NCI-H2227 (cell line): ENCODE results near the gene SYNPO2.
"Not testable (repeated sequence)": the region's sequence is repeated elsewhere in the genome, so short reads cannot be mapped to it uniquely, and the experiment has no call there.

Experiments used
- DNase-seq: peaks from one replicate; lab custom pipeline; 2025; ENCODE audit not compliant: unreplicated experiment; lab: John Stamatoyannopoulos, UW

SYNPO2 gene

DNA sequence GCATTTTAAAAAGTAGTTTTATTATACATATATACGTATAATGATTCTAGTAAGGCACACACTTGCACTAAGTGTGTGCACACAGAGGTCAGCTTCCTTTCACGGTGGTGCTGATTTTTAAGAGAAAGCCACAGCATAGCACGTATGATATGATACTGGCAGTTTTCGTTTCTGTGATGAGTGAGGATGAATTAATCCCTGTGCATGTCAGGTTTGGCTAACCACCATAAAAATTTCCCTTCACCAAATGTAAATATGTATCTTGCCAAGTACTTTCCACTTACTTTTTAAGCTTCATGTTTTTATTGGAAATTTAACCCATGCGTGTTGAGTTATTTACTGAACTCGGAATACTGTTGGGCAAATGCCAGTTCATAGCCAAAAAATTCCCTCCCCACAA is 84.6 kb downstream of the SYNPO2 start:
- no peak for DNase-seq

DNA sequence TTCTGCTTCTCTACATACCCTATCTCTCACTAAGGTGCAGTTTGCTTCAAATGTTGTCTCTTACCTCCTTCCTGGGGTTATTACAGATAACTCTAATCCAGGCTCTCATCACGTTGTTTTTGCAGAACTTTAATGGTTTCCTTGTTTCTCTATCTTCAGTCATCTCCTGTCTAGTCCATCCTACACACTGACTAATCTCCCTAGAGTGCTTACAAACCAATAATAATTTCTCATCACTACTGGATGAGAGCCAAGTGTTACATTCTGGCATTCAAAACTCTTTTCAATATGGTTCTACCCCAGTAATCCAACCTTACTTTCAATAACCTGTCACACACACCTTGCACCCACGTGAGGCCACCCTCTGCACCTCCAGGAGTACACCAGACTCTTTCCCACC is 86.1 kb downstream of the SYNPO2 start:
- DNase-seq, result no peak

DNA sequence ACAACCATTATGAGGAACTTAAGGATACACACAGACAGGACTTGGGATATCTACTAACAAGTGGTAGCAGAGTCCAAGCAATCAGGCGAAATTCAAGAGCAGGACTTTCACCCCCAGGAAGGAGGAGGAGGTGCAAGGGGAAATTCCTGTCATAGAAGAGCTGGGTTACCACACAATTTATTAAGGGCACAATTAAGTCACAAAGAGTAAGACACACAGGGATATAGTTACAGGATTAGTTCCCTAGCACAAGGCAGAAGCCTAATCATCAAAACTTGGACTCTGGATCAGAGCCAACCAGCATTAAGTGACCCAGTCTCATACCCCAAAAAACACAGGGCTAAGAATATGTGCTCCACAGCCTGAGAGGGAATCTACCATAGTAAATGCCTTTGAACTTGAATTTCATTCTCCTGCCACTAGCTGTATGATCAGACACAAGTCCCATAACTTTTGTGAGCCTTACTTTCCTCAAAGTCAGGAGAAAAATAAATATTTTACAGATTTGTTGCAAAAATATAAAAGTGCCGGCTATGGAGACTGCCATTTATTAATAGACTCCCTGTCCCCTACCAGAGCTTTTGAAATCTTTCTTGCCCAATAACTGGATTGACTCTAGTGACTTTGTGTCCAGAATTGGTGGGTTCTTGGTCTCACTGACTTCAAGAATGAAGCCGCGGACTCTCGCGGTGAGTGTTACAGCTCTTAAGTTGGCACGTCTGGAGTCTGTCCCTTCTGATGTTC is 87.0 kb downstream of the SYNPO2 start:
- no peak for DNase-seq

DNA sequence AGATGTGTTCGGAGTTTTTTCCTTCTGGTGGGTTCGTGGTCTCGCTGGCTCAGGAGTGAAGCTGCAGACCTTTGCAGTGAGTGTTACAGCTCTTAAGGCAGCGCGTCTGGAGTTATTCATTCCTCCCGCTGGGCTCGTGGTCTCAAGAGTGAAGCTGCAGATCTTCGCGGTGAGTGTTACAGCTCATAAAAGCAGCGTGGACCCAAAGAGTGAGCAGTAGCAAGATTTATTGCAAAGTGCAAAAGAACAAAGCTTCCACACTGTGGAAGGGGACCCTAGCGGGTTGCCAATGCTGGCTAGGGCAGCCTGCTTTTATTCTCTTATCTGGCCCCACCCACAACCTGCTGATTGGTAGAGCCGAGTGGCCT is 87.5 kb downstream of the SYNPO2 start:
- DNase-seq, result not testable (repeated sequence)

DNA sequence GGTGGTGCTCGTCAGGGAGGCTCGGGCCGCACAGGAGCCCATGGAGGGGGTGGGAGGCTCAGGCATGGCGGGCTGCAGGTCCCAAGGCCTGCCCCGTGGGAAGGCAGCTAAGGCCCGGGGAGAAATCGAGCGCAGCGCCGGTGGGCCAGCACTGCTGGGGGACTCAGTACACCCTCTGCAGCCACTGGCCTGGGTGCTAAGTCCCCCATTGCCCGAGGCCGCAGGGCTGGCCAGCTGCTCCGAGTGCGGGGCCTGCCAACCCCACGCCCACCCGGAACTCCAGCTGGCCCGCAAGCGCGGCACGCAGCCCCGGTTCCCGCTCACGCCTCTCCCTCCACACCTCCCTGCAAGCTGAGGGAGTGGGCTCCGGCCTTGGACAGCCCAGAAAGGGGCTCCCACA is 88.4 kb downstream of the SYNPO2 start:
- DNase-seq, result not testable (repeated sequence)

DNA sequence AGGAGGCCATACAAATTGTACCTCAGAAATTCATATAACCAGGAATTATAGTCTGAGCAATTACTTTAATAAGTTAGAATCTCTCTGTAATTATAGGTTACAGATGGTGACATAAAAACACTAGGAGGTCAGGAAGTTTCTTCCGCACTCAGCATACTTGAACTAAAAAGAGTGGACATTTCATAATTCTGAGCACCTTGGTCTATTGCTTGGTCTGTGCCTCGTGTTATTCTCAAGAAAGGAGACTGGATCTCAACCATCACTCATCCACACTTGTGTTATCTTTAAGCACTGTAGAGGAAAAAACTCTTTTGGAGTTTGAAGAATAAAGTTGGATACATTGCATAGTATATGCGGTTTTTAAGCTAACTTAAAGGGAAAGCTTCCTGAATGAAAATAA is 91.1 kb downstream of the SYNPO2 start:
- no peak for DNase-seq

DNA sequence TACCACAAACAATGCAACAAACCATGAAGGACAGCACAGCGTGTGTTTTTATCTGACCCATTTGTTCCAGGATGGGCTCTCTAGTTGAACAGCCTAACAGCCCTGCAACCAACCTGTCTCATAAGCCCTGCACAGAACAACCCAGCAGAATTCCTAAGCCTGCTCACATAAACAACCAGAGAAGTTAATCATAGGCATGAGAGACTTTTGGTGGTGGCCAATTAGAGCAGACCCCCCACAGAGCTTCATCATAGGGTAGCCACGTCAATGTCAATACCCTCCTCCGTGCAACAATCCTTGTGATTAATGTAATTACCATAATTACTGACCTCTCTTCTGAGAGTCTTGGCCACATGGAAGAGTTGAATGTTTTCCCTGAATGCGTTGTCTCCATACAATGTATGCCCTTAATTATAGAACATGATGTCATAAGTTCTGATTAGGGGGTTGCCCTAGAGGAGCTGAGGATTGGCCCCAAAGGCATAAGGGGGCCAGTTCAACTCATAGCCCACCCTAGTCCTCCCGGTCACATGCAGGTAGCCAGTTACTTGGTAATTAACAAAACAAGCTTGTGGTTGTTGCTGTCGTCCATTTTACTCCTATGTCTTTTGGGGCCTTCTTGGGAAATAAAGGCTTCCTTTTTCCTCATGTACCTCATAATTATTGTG is 92.7 kb downstream of the SYNPO2 start:
- peak; percentile 85 for DNase-seq

DNA sequence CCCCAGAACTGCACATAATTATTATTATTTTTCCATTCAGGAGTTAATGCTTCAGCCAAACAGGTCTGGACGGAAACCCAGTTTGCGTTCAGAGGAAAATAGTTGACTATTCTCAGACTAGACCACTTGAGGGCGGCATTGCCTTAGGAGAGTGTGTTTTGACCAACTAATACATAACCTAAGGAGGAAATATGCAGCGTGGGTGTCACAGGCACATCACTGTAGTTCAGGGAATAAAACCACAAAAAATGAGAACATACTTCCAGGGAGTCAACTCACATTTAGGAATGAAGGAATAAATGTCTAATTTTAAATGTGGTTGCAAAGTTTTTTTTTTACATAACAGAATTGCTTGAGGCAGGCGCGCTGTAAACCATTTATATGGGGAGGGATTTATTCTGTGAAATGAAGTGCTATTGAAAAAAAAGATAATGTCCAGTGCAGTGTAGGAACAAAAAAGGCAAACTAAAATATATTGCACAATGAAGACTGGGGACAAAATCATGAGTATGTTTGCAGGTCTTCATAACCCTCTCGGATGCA is 93.3 kb downstream of the SYNPO2 start:
- peak; percentile 80 for DNase-seq

DNA sequence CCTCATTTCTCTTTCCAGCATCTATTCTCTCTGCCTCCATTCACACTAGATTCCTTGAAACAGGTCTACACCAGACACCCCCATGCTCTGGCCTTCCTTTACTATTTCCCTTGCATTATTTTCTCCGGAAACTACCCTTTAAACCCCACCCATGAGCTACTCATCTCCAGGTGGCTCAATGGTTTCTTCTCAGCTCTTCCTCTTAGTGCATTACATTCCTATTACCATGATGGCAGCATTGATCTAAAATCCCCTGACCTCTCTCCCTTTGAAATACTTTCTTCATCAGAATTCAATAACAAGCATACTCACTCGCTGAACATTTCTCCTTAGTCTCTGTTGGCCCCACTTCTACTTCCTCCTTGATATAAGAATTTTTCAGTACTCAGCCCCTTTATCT is 94.6 kb downstream of the SYNPO2 start:
- DNase-seq, result no peak

DNA sequence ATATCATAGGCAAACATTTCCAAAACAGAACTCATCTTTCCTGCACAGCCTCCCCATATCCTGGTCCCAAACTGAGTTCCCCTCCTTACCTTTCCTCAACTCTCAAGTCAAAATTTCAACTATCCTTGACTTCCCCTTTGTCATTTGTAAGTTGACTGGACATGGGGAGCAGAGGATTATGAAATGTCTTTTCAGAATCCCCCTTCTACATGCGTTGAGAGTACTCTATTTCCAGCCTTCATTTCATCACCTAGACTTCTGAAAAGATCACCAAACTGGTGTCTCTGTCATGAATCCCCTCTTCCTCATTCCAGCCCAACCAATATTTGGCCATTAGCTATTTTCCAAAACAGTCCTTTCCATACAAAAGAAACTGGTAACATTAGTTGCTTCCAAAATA is 95.2 kb downstream of the SYNPO2 start:
- DNase-seq, result no peak

DNA sequence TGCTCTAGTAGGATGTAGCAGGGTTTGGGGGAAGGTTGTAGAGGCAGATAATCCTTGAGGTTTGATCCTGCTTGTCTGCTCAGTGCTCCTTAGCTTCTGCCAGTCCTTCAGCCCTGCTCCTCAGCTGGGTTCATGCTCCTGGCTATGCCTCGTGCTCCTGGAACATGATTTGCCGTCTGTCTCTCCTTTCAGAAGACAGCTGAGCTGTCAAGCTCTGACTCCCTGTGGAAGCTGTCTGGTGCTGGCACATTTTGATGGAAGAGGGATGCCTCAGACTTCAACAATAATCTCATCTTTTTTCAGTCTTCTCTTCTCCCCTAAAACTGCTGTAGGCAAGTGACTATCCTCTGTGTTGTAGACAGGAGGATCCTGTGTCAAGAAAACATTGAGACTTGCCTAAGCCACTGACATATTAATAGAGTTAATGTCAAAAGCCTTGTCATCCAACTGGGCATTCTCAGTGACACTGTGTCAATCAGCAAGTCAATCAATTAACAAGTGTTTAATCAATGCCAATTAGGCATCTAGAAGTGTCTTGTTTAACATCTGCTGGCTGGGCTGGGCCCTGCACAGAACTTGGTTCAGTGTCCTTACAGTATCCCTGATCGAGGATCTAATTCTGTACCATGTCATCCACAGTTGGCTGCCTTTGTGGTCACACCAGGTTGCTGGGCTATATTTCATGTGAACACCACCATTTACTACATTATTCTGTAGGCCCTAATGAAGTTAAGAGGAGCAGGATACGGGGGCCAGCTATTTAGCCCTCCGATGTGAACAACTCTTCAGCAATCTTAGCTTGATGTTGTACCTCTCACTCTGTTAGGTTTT is 96.7 kb downstream of the SYNPO2 start:
- no peak for DNase-seq

DNA sequence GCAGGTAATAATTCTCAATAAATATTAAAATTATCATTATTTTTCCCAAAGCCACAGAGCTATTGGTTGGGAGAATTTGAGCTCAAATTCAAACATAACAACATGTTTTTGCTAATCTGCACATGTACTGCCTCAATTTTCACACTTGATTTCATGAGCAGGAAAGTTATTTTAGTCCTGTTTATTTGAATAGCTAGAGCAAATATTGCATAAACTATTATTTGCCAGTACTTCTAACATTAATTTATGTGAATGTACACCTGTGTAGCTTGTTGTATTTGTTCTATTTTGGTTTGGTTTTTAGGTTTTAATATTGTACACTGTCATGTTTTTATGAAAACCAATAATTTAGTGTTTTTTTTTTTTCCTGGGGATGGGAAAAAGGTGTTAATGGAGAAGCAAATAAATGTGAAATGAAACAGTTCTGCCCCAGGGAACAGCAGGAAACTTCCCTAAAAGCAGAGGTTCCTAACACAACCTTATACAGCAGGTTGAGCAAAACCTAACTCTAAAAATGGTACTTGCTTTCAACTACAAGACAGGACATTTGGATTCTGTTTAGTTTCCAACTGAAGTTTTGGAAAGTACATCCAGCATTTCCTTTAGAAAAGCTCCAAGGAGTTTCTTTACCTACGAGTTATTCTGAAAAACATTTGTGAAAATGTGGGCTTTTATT is 99.4 kb downstream of the SYNPO2 start:
- no peak for DNase-seq

DNA sequence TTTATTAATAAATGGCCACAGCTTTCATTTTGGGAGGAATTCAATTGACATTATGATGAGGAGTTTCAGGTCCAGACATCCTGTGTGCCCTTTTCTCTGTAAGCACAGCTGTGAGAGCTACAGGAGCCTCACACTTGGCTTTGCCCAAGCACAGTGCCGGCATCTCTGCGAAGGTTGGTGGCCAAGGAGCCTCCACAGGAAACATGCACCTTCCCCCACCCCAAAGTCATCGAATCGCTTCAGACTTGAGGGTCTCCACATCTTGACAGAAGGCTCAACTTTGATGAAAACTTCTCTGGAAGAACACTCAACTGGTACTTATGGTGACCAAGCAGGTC is 100.0 kb downstream of the SYNPO2 start:
- no peak for DNase-seq

DNA sequence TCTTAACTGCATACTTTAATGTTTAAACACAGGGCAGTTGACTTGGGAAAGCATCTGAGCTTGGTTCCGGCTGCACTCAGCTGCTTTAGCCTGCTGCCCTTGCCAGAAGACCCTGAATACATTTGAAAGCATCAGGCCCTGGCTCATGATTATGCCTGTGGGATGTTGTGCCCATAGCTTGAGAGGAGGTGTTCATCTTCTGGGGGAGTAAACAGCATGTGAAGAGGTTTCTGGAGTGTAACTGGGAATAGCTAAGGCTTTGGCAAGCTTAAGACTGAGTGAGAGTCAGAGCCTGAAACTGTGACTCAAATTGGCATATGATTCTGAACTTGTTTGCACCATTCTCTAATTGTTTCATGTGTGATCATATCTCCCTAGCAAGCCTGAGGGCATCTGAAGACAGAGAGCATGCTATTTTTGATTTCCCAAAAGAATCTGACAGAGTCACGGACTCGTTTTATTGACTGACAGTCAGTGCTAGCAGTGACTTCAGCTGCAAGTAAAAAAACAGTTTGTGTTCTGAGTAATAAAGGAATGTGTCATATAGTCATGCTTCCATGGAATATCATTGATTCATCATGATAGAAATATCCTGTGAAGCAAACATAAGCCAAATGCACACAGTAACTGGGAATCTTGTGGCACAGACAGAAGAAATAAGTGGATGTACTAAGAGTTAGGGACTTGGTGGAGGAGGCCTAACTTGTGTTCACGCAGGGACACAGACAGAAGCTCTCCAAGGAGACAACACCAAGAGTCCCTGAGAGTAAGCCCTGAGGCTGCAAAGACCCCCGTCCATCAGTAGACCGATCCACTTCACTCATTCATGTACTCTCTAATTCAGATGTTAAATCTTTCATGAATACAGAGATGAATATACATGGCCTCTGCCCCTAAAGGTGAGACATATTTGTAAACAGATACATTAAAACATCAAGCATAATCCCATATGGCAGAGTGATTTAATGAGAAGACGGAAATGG is 100.7 kb downstream of the SYNPO2 start:
- DNase-seq, result no peak

DNA sequence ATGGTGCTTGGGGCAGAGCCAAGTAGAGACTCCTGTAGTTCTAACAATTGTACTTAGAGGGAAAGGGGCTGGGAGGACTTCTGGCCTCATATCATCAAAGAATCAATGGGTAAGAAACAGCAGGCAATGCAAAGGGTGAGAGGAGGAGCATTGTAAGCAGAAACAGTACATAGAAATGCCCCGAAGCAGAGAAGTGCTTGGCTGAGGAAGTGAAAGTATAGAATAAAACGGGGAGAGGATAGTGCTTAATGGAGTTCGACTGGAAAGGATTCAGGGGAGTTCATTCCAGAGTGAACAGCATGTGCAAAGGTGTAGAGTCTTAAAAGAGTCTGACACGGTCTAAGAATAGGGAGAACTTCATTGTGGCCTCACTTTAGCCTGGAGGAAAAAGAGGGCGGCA is 103.0 kb downstream of the SYNPO2 start:
- DNase-seq, result no peak

DNA sequence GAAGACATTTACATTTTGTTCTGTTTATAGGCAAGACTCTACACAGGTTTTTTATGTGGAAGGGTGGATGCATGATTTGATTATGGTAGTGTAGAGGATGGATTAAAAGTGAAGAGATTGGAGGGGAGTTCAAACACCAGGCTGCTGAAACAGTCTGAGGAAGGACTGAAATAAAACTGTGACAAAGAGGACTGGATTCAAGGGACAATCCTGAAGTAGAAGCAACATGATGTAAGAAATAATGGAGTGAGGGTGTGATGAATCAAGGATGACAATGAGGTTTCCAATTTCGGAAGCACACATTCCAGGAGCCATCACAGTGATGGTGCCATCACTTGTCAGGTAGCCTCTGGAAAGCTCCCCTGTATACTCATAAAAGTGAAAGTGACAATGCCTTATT is 103.5 kb downstream of the SYNPO2 start:
- no peak for DNase-seq

DNA sequence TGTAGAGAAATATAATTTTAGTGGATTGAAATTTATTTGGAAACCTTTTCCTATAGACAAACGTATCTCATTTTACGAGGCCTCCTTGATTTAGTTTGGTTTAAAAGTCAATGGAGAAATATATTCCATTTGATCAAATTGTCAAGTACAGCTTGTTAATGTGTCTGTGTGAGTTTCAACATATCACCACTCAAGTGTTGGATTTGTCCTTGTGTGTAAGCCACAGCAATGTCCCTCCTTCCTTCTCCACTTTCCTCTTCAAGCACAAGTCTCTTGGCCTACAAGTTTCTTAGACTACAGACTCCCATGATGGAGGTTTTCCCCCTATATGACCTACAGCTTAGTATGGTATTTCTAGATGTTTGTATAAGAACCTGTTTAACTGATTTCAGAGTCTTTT is 104.7 kb downstream of the SYNPO2 start:
- no peak for DNase-seq

DNA sequence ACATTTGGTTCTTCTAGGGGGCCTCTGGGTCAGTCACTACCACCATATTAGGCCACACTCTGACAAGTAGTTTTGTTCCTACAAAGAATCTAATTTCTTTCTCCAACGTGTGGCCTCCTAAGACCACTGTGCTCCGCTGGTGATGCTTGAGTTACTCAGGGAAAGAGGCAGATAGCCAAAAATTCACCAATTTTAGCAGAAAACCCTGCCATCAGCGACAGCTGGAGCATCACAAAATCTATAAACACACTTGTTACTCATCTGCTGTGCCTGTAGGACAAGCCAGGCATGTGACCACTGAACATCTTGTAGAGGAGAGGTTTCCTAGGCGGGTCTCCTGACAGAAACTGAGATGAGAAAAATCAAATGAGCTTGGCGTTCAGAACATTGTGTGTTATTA is 105.4 kb downstream of the SYNPO2 start:
- no peak for DNase-seq

DNA sequence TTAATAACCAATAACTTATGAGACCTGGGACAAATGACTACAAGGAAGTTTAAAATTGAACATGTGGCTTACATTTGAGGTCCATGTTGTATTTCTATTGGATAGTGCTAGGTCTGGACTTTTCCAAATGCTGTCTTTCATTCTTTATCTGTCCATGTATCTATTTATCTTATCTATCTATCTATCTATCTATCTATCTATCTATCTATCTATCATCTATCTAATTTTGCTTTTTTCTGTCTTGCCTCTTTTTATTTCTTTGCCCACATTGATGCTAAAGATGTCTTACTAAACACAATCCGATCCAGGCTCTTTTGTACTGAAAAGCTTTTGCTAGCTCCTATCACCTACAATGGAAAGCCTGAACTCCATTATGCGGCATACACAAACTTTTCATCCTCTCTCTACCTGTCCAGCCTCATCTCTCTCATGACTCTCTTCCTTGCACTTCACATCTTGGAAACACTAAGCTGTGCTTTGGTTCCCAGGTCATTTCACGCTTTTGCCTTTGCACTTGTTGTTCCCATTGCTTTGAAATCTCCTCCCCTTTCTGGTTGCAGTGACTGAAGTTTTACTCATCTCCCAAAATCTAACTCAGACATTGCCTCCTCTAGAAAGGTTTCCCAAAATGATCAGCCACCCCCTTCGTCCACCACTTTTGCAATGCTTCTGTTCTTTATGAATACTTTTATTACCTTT is 107.2 kb downstream of the SYNPO2 start:
- no peak for DNase-seq

DNA sequence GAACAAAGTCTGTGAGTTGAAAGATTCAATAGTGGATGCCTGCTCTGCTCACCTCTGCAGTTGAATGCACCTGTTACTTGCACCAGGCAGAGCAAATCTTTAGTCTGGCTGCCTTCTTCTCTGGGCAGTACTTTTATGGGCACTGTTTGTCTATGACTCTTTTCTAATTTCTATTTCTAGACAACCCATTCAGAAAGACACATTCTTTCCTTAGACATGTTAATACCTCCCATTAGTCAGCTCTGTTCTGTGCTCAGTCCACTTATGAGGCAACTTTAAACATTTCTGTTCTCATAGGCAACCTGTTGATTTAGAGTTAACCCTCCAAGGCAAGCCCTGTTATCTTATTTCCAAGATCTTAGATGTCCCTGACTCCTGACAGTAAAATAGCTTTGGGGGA is 108.9 kb downstream of the SYNPO2 start:
- no peak for DNase-seq
